Tibial artery (tissue), 4 donors: Measurements from ENCODE around the gene SAFB2.
A peak's percentile ranks its signal among the peaks of the same experiment; 100 is the strongest.

Experiments
- DNase-seq, 2 donors: peaks; one replicate each; pipeline ENCODE4 v3.0.0-alpha.2; 2019
- H3K27ac ChIP-seq, 2 donors: fragments of 200-600 bp; sonication (generic) in 1 of 2; 1 replicate in 1 of 2; 2 replicates in 1 of 2; pipeline ENCODE4 v1.5.1; 2018 to 2019; ENCODE audit warnings: mild to moderate bottlenecking in 1 of 2
- H3K27me3 ChIP-seq, 2 donors: fragments of 200-600 bp; sonication (generic) in 1 of 2; one replicate each; pipeline versions ENCODE4 v1.5.1 to v1.6.0; 2016 to 2019
- H3K36me3 ChIP-seq, 3 donors: fragments of 200-600 bp; sonication (generic) in 2 of 3; one replicate each; pipeline ENCODE4 v1.5.1; 2016 to 2019; ENCODE audit warnings: mild to moderate bottlenecking in 2 of 3
- H3K4me1 ChIP-seq, 4 donors: fragments of 200-600 bp; sonication (generic) in 2 of 4; 1 replicate in 3 of 4; 2 replicates in 1 of 4; pipeline ENCODE4 v1.5.1; 2016 to 2019
- H3K4me3 ChIP-seq, 2 donors: fragments of 200-600 bp; sonication (generic) in 1 of 2; 1 replicate in 1 of 2; 2 replicates in 1 of 2; pipeline ENCODE4 v1.5.1; 2018 to 2019; ENCODE audit warnings: mild to moderate bottlenecking in 2 of 2
- H3K9me3 ChIP-seq, 3 donors: fragments of 200-600 bp; sonication (generic) in 1 of 3; one replicate each; pipeline ENCODE4 v1.5.1; 2016 to 2019
- CTCF ChIP-seq, 2 experiments: fragments of 200-600 bp in 1 of 2; fragments of 450-650 bp in 1 of 2; IDR thresholded peaks; one replicate each; pipeline ENCODE4 v1.5.1; 2017 to 2019; ENCODE audit warnings: antibody characterized with exemption in 2 of 2, mild to moderate bottlenecking in 1 of 2, moderate library complexity in 1 of 2
- intact Hi-C: fragments of 100-400 bp; cut with DNase I; formaldehyde crosslinking; loops from one replicate; pipeline ENCODE4 v1.15.0; 2023; ENCODE audit warnings: low total_unique reads

Gene SAFB2

GRCh38 chr19:5563008-5563431 lies 59.6 kb downstream of the SAFB2 start:
- DNase-seq, result no peak
- intact Hi-C loops, result no loop called here
- no peak overlapping the region for H3K4me3 ChIP-seq
- H3K4me1 ChIP-seq, result peaks cover 0 to 5% (median 2%) of the 10 kb centered on the region in 4 donors
- H3K27ac ChIP-seq, result no peak overlapping the region
- H3K36me3 ChIP-seq, result no peaks in the 10 kb centered on the region
- H3K9me3 ChIP-seq, result peaks cover 0 to 15% (median 10%) of the 10 kb centered on the region in 3 donors
- no peak for TF ChIP-seq CTCF (IDR thresholded peaks at IDR 0.05)
- H3K27me3 ChIP-seq, result peaks cover 0 to 94% of the 10 kb centered on the region in 2 donors

- Histone ChIP-seq H3K27me3 (peaks cover 0 to 94% of the 10 kb centered on the region in 2 donors), H3K27ac (no peak overlapping the region), H3K4me1 (no peaks in the 10 kb centered on the region), H3K4me3 (no peak overlapping the region), H3K9me3 (peaks cover 0 to 15% (median 10%) of the 10 kb centered on the region in 3 donors), H3K36me3 (no peaks in the 10 kb centered on the region)
- intact Hi-C loops, result no loop called here
- no peak for DNase-seq
- TF ChIP-seq CTCF (IDR thresholded peaks at IDR 0.05), result no peak
Measured at GRCh38 chr19:5562280-5562679, 60.3 kb downstream of the SAFB2 start.

- H3K4me1 ChIP-seq, result no peaks in the 10 kb centered on the region
- intact Hi-C loops, result no loop called here
- H3K36me3 ChIP-seq, result no peaks in the 10 kb centered on the region
- peak in 1 of 2 experiments; percentile 25 for TF ChIP-seq CTCF (IDR thresholded peaks at IDR 0.05)
- DNase-seq, result no peak
- H3K4me3 ChIP-seq, result no peak overlapping the region
- H3K27ac ChIP-seq, result no peak overlapping the region
- peaks cover 0 to 96% of the 10 kb centered on the region in 2 donors for H3K27me3 ChIP-seq
- H3K9me3 ChIP-seq, result peaks cover 0 to 15% (median 10%) of the 10 kb centered on the region in 3 donors
Measured at GRCh38 chr19:5561559-5561958, 61.0 kb downstream of the SAFB2 start.

- intact Hi-C loops, result no loop called here
- H3K4me1 ChIP-seq, result no peaks in the 10 kb centered on the region
- peaks cover 0 to 15% (median 10%) of the 10 kb centered on the region in 3 donors for H3K9me3 ChIP-seq
- DNase-seq, result no peak
- H3K27me3 ChIP-seq, result peaks cover 0 to 94% of the 10 kb centered on the region in 2 donors
- H3K4me3 ChIP-seq, result no peak overlapping the region
- H3K36me3 ChIP-seq, result no peaks in the 10 kb centered on the region
- H3K27ac ChIP-seq, result no peak overlapping the region
- no peak for TF ChIP-seq CTCF (IDR thresholded peaks at IDR 0.05)
Measured at GRCh38 chr19:5560156-5560555, 62.4 kb downstream of the SAFB2 start.

- DNase-seq, result no peak
- no peaks in the 10 kb centered on the region for H3K4me1 ChIP-seq
- no peak overlapping the region for H3K4me3 ChIP-seq
- no peak overlapping the region for H3K27ac ChIP-seq
- intact Hi-C loops, result no loop called here
- TF ChIP-seq CTCF (IDR thresholded peaks at IDR 0.05), result no peak
- peaks cover 0 to 15% (median 10%) of the 10 kb centered on the region in 3 donors for H3K9me3 ChIP-seq
- peaks cover 0 to 90% of the 10 kb centered on the region in 2 donors for H3K27me3 ChIP-seq
- H3K36me3 ChIP-seq, result no peaks in the 10 kb centered on the region
Measured at GRCh38 chr19:5559804-5560133, 62.8 kb downstream of the SAFB2 start.

- H3K9me3 ChIP-seq, result peaks cover 0 to 15% (median 10%) of the 10 kb centered on the region in 3 donors
- DNase-seq, result no peak
- no peaks in the 10 kb centered on the region for H3K36me3 ChIP-seq
- no peaks in the 10 kb centered on the region for H3K4me1 ChIP-seq
- peaks cover 0 to 85% of the 10 kb centered on the region in 2 donors for H3K27me3 ChIP-seq
- H3K27ac ChIP-seq, result no peak overlapping the region
- H3K4me3 ChIP-seq, result no peak overlapping the region
- intact Hi-C loops, result no loop called here
- TF ChIP-seq CTCF (IDR thresholded peaks at IDR 0.05), result no peak
Measured at GRCh38 chr19:5558101-5558621, 64.4 kb downstream of the SAFB2 start.
